ENCODE results near the gene KRT10. TPM values are rescaled to one million over a fixed set of nuclear protein-coding genes. Genes with fewer than 3 reads are reported as not detected.

KRT10 gene
- total RNA-seq, 4 donors from 2014 or later: 5.1 to 14.3 (median 10.6) TPM

- WGBS, 2 donors (ENCODE audit: low coverage in 1 of 2): 60 to 80% methylated on average over 2 to 6 of the region's 10 CpGs
Observed at GRCh38 chr17:40793832-40794231, 28.6 kb downstream of the KRT10 start.

DNA sequence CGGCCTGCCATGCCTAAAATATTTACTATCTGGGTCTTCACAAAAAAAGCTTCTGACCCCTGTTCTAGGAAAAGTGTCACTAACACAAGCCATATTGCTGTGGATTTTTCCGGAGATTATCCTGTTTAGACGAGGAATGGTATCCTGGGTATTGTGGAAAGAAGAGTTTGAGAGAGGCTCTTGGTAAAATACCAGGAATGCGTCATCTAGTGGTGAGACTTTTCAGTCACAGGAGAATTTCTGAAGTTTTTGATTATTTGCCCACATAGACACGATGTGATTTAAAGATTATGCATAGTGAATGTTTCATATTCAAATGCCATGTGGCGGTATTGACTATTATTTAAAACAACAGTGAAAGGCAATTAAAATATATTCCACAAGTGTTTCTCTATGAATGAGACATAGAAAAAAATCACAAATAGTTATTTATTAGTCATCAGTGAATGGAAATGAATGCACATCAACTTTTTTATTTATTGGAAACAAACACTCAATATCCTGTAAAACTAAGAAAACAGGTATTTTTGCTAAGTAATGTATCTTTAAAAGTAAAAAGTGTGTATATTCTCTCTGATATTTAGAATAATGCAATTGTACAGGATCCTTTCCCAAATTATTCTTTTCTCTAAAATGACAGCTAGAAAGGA, 30.5 kb downstream of the KRT10 start:
- Histone ChIP-seq H3K9me3 (no peaks in the 10 kb centered on the region), H3K4me3 (no peak overlapping the region), H3K27me3 (peaks cover 47% of the 10 kb centered on the region), H3K27ac (no peak overlapping the region), H3K36me3 (no peaks in the 10 kb centered on the region), H3K4me1 (peaks cover 0 to 7% (median 0%) of the 10 kb centered on the region in 3 donors)
- no peak for ATAC-seq
- TF ChIP-seq CTCF (IDR thresholded peaks at IDR 0.05) (peak; percentile 11 to 56 (median 44)), POLR2AphosphoS5 (IDR thresholded peaks at IDR 0.05) (no peak), POLR2A (IDR thresholded peaks at IDR 0.05) (no peak), EP300 (IDR thresholded peaks at IDR 0.05) (no peak)
- WGBS, 2 donors (ENCODE audit: low coverage in 1 of 2): 22 to 28% methylated on average over 6 of the region's 6 CpGs

More at GRCh38 chr17:40793832-40794231, 28.6 kb downstream of the KRT10 start:
- Histone ChIP-seq H3K4me1 (peaks cover 0 to 7% (median 0%) of the 10 kb centered on the region in 3 donors), H3K9me3 (no peaks in the 10 kb centered on the region), H3K36me3 (no peaks in the 10 kb centered on the region), H3K27me3 (peaks cover 67% of the 10 kb centered on the region), H3K4me3 (no peak overlapping the region), H3K27ac (no peak overlapping the region)
- TF ChIP-seq POLR2A (IDR thresholded peaks at IDR 0.05) (no peak), CTCF (IDR thresholded peaks at IDR 0.05) (no peak), POLR2AphosphoS5 (IDR thresholded peaks at IDR 0.05) (no peak), EP300 (IDR thresholded peaks at IDR 0.05) (no peak)
- ATAC-seq: no peak

- Histone ChIP-seq H3K27ac (no peak overlapping the region), H3K9me3 (no peaks in the 10 kb centered on the region), H3K27me3 (peaks cover 39% of the 10 kb centered on the region), H3K4me1 (peaks cover 0 to 7% (median 0%) of the 10 kb centered on the region in 3 donors), H3K4me3 (no peak overlapping the region), H3K36me3 (no peaks in the 10 kb centered on the region)
- 56 to 65% methylated on average over 1 of the region's 1 CpG for WGBS, 2 donors (ENCODE audit: low coverage in 1 of 2)
- TF ChIP-seq EP300 (IDR thresholded peaks at IDR 0.05) (no peak), POLR2A (IDR thresholded peaks at IDR 0.05) (no peak), POLR2AphosphoS5 (IDR thresholded peaks at IDR 0.05) (no peak), CTCF (IDR thresholded peaks at IDR 0.05) (no peak)
- ATAC-seq: no peak
Observed at GRCh38 chr17:40791111-40791510, 31.3 kb downstream of the KRT10 start.

DNA sequence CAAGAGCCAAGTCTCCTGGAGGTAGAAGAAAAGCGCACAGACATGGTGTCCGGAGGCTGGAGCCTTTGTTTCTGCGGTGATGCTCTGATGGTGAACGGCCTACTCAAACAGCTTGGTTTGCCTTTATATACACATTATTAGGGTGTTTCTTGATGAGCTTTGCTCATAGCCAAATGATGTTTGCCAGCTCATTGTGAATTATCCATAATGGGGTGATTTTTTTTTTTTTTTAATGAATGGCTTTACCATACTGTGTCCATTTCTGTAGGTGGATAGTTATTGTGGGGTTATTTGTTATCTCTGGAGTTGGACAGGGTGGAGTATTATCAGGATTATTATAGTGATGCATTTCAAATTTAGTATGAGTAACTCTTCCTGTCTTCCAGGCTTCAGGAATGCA, 40.0 kb downstream of the KRT10 start, which contains the start of gene KRT27:
Gene KRT27 (minus strand): TSS at position 101 of the 400 bp plus-strand sequence. CDS start 57 bp downstream, at position 44.
- no peak for ATAC-seq
- Histone ChIP-seq H3K4me3 (no peak within 1 kb of the TSS), H3K27me3 (peaks cover 50% of the 10 kb centered on the region), H3K27ac (no peak within 1 kb of the TSS), H3K4me1 (no peaks in the 10 kb centered on the region), H3K36me3 (no peaks in the 10 kb centered on the region), H3K9me3 (no peaks in the 10 kb centered on the region)
- 73 to 92% methylated on average over 2 to 4 of the region's 4 CpGs for WGBS, 2 donors (ENCODE audit: low coverage in 1 of 2)
- TF ChIP-seq POLR2A (IDR thresholded peaks at IDR 0.05): no peak
- TF ChIP-seq CTCF (IDR thresholded peaks at IDR 0.05): no peak

All from gastroesophageal sphincter (tissue), 4 donors.